Stomach (tissue), 4 donors: ENCODE measurements around the gene REN.

Source experiments
- POLR2A ChIP-seq, 4 donors: fragments of 450-650 bp; IDR thresholded peaks; one replicate each; pipeline ENCODE4 v1.6.1; 2016; ENCODE audit warnings: antibody characterized with exemption in 4 of 4, control low read depth in 2 of 4, mild to moderate bottlenecking in 1 of 4, moderate library complexity in 1 of 4
- POLR2AphosphoS5 ChIP-seq, 3 donors: sonication (generic); formaldehyde crosslinking; IDR thresholded peaks; one replicate each; pipeline ENCODE4 v1.6.1; 2016; ENCODE audit warnings: antibody characterized with exemption in 3 of 3
- TF ChIP-seq, protein P1 (sequence below), 7 experiments: fragments of 450-650 bp in 4 of 7; fragments of 200-600 bp in 3 of 7; sonication (generic) in 3 of 7; IDR thresholded peaks; one replicate each; pipeline ENCODE4 v1.5.1; 2016 to 2019; ENCODE audit warnings: antibody characterized with exemption in 7 of 7, control low read depth in 2 of 7, mild to moderate bottlenecking in 1 of 7

DNA sequence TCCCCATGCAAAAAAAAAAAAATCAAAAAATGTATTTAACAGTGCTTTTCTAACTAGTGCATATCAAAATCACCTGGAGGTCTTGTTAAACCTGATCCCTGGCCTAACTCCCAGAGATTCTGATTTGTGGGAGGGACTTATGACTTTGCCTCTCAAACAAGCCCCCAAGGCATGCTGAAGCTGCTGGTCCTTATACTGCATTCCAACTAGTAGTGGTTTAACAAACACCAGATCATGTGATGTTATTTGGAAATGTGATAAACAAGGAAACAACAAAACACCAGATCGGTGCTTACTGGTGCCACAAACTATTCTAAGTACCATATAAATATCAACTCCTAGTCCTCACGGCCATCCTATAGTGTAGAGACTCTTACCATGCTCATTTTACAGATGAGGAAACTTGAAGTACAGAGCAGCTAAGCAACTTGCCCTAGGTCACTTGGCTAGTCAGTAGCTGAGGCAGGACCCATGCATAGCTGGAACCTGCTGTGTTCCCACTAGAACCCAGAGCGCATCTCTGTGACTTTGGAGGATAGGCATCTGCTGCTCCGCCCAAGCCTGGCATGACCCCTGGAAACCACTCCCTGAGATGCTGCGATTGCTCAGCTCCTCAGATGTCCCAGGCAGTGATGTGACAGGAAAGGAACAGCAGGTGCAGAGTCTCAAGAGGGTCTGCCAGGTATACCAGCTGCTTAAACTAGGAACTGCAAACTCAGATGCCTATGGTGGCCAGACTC lies 55.1 kb downstream of the REN start:
- TF ChIP-seq, protein P1, sequence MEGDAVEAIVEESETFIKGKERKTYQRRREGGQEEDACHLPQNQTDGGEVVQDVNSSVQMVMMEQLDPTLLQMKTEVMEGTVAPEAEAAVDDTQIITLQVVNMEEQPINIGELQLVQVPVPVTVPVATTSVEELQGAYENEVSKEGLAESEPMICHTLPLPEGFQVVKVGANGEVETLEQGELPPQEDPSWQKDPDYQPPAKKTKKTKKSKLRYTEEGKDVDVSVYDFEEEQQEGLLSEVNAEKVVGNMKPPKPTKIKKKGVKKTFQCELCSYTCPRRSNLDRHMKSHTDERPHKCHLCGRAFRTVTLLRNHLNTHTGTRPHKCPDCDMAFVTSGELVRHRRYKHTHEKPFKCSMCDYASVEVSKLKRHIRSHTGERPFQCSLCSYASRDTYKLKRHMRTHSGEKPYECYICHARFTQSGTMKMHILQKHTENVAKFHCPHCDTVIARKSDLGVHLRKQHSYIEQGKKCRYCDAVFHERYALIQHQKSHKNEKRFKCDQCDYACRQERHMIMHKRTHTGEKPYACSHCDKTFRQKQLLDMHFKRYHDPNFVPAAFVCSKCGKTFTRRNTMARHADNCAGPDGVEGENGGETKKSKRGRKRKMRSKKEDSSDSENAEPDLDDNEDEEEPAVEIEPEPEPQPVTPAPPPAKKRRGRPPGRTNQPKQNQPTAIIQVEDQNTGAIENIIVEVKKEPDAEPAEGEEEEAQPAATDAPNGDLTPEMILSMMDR (IDR thresholded peaks at IDR 0.05) = no peak
- TF ChIP-seq POLR2AphosphoS5 (IDR thresholded peaks at IDR 0.05) = no peak
- TF ChIP-seq POLR2A (IDR thresholded peaks at IDR 0.05) = no peak
